Gastrocnemius medialis (tissue), 4 donors: ENCODE data around the gene CDH23. TPM values are rescaled to one million over a fixed set of nuclear protein-coding genes. Genes with fewer than 3 reads are reported as not detected.

Experiments
- ATAC-seq, 2 donors: fragments of 150-250 bp; one replicate each; pipeline ENCODE4 v1.9.1; 2016
- DNase-seq, 2 donors: peaks; one replicate each; pipeline ENCODE4 v3.0.0-alpha.2; 2019
- H3K27ac ChIP-seq, 4 donors: fragments of 200-600 bp; sonication (generic); 1 replicate in 1 of 4; 2 replicates in 3 of 4; pipeline ENCODE4 v1.5.1; 2016 to 2018; ENCODE audit warnings: mild to moderate bottlenecking in 2 of 4, moderate library complexity in 1 of 4
- H3K27me3 ChIP-seq, 3 donors: fragments of 200-600 bp; sonication (generic) in 2 of 3; 1 replicate in 1 of 3; 2 replicates in 2 of 3; pipeline versions ENCODE4 v1.5.1 to v1.6.0; 2016 to 2019; ENCODE audit warnings: mild to moderate bottlenecking in 1 of 3, moderate library complexity in 1 of 3
- H3K36me3 ChIP-seq, 2 donors: fragments of 200-600 bp; sonication (generic) in 1 of 2; one replicate each; pipeline ENCODE4 v1.5.1; 2017 to 2018
- H3K4me1 ChIP-seq, 2 donors: fragments of 200-600 bp; sonication (generic) in 1 of 2; one replicate each; pipeline ENCODE4 v1.5.1; 2016 to 2017; ENCODE audit warnings: mild to moderate bottlenecking in 2 of 2
- H3K4me3 ChIP-seq, 4 donors: fragments of 200-600 bp; sonication (generic) in 3 of 4; 1 replicate in 1 of 4; 2 replicates in 3 of 4; pipeline ENCODE4 v1.5.1; 2016 to 2019; ENCODE audit warnings: mild to moderate bottlenecking in 2 of 4
- H3K9me3 ChIP-seq, 3 donors: fragments of 200-600 bp; sonication (generic) in 2 of 3; 1 replicate in 1 of 3; 2 replicates in 2 of 3; pipeline ENCODE4 v1.5.1; 2016 to 2019
- CTCF ChIP-seq, 5 experiments: fragments of 450-650 bp in 3 of 5; fragments of 200-600 bp in 2 of 5; sonication (generic) in 2 of 5; IDR thresholded peaks in 4 of 5; conservative IDR thresholded peaks in 1 of 5; 1 replicate in 4 of 5; 2 replicates in 1 of 5; pipeline ENCODE4 v1.5.1; 2016 to 2019; ENCODE audit warnings: antibody characterized with exemption in 5 of 5, mild to moderate bottlenecking in 3 of 5, moderate library complexity in 3 of 5
- POLR2A ChIP-seq, 2 donors: fragments of 450-650 bp; IDR thresholded peaks; one replicate each; pipeline ENCODE4 v1.6.1; 2017; ENCODE audit warnings: antibody characterized with exemption in 2 of 2, mild to moderate bottlenecking in 2 of 2, moderate library complexity in 2 of 2
- in situ Hi-C, 4 donors: fragments of 200-750 bp; cut with MboI; loops; one replicate each; pipeline versions ENCODE4 v1.15.0 to v1.8.0; 2017; ENCODE audit warnings: low sequenced_read_pairs in 4 of 4
- intact Hi-C: fragments of 100-400 bp; cut with DNase I; formaldehyde crosslinking; loops from one replicate; pipeline ENCODE4 v1.15.1; 2023; ENCODE audit warnings: low total_unique reads
- total RNA-seq, 4 donors: library from RNA; depleted of rRNA; stranded (reverse); fragments of >200 nt; gene quantifications; one replicate each; pipeline versions ENCODE4 v1.1.0 to v1.2.3, GENCODE V29; 2016

CDH23 gene
- total RNA-seq, 4 donors from 2014 or later = 0.53 to 1.8 (median 1.2) TPM

- Histone ChIP-seq H3K27ac (no peak overlapping the region), H3K4me1 (peaks cover 0 to 20% of the 10 kb centered on the region in 2 donors), H3K27me3 (no peaks in the 10 kb centered on the region), H3K9me3 (no peaks in the 10 kb centered on the region), H3K36me3 (no peaks in the 10 kb centered on the region), H3K4me3 (no peak overlapping the region)
- intact Hi-C loops (no loop called here), in situ Hi-C loops (loop anchor here in 3 of 4 donors (10.0 kb wide), 2 partner anchors 316 to 386 kb away; partner anchors contain the start of gene SLC29A3 (in 2 of the 3))
- DNase-seq (no peak), ATAC-seq (peak; percentile 53 to 72)
- TF ChIP-seq POLR2A (IDR thresholded peaks at IDR 0.05) (no peak), CTCF (IDR thresholded peaks at IDR 0.05 in 4 of 5, conservative IDR thresholded peaks at IDR 0.05 in 1 of 5) (no peak)
Measured at GRCh38 chr10:71700731-71701368, 304.1 kb downstream of the CDH23 start.

- TF ChIP-seq POLR2A (IDR thresholded peaks at IDR 0.05) (no peak), CTCF (IDR thresholded peaks at IDR 0.05 in 4 of 5, conservative IDR thresholded peaks at IDR 0.05 in 1 of 5) (no peak)
- H3K27me3 ChIP-seq = no peaks in the 10 kb centered on the region
- peaks cover 0 to 20% of the 10 kb centered on the region in 2 donors for H3K4me1 ChIP-seq
- intact Hi-C loops (no loop called here), in situ Hi-C loops (loop anchor here in 3 of 4 donors (10.0 kb wide), 2 partner anchors 317 to 387 kb away; partner anchors contain the start of gene SLC29A3 (in 2 of the 3))
- no peaks in the 10 kb centered on the region for H3K9me3 ChIP-seq
- ATAC-seq = no peak
- H3K36me3 ChIP-seq = no peaks in the 10 kb centered on the region
- DNase-seq = no peak
- H3K27ac ChIP-seq = no peak overlapping the region
- no peak overlapping the region for H3K4me3 ChIP-seq
Measured at GRCh38 chr10:71701496-71702132, 304.9 kb downstream of the CDH23 start.

- in situ Hi-C loops = loop anchor here in 3 of 4 donors (10.0 kb wide), 2 partner anchors 319 to 389 kb away; partner anchors contain the start of gene SLC29A3 (in 2 of the 3)
- DNase-seq = no peak
- no peak for ATAC-seq
Measured at GRCh38 chr10:71703577-71703976, 306.9 kb downstream of the CDH23 start.

GRCh38 chr10:71704816-71705215 lies 308.1 kb downstream of the CDH23 start:
- Histone ChIP-seq H3K9me3 (no peaks in the 10 kb centered on the region), H3K27me3 (no peaks in the 10 kb centered on the region), H3K36me3 (no peaks in the 10 kb centered on the region), H3K27ac (no peak overlapping the region), H3K4me3 (no peak overlapping the region), H3K4me1 (peaks cover 5 to 20% of the 10 kb centered on the region in 2 donors)
- intact Hi-C loops = loop anchor here (5.0 kb wide), 2 partner anchors 107 to 308 kb away; partner anchors contain the start of gene CDH23
- DNase-seq (no peak), ATAC-seq (no peak)
- in situ Hi-C loops = loop anchor here in 3 of 4 donors (10.0 kb wide), 2 partner anchors 320 to 390 kb away; partner anchors contain the start of gene SLC29A3 (in 2 of the 3)
- TF ChIP-seq CTCF (IDR thresholded peaks at IDR 0.05 in 4 of 5, conservative IDR thresholded peaks at IDR 0.05 in 1 of 5) (no peak), POLR2A (IDR thresholded peaks at IDR 0.05) (no peak)

More at GRCh38 chr10:71703577-71703976, 306.9 kb downstream of the CDH23 start:
- Histone ChIP-seq H3K27ac (no peak overlapping the region), H3K36me3 (no peaks in the 10 kb centered on the region), H3K4me1 (peaks cover 5 to 20% of the 10 kb centered on the region in 2 donors), H3K9me3 (no peaks in the 10 kb centered on the region), H3K4me3 (no peak overlapping the region), H3K27me3 (no peaks in the 10 kb centered on the region)
- peak in 1 of 5 experiments; percentile 18 for TF ChIP-seq CTCF (IDR thresholded peaks at IDR 0.05 in 4 of 5, conservative IDR thresholded peaks at IDR 0.05 in 1 of 5)
- no peak for TF ChIP-seq POLR2A (IDR thresholded peaks at IDR 0.05)
- intact Hi-C loops = no loop called here
